ENCODE measurements around the gene ELP4. TPM values are rescaled to one million over a fixed set of nuclear protein-coding genes. Genes with fewer than 3 reads are reported as not detected.
"Not testable (repeated sequence)": the region's sequence is repeated elsewhere in the genome, so short reads cannot be mapped to it uniquely, and the experiment has no call there.

Gene ELP4
- polyA plus RNA-seq, 1 donor, result 26.4 TPM

DNA sequence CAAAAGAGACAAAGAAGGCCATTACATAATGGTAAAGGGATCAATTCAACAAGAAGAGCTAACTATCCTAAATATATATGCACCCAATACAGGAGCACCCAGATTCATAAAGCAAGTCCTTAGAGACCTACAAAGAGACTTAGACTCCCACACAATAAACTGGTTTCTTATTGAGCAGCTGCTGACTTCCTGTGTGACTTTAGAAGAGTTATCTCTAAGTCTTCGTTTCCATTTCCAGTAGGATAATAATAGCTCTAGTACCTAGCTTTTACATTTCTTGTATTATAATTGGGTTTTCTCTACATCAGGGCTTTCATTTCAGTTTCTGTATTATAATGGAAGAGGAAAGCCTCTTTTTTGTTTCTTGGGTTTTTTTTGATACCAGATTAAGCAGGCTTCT lies 187.5 kb downstream of the ELP4 start:
- DNase-seq, result not testable (repeated sequence)

DNA sequence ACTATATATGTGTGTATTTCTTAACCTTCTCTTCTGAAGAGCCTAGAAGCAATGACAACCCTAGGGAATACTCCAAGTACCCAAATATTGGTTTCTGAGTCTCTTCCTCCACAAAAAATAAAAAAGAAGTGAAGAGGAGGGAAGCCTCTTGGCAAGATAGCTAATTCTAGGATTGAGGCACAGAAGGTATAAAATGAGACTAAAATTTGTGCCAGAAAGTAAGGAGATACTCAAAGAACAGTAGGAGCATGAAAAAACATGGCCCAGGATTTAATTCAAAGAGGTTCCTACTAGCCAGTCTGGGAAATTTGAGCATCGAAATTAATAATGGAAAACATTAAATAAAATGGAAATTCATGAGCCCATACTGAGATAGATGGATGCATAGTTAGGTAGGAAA lies 189.5 kb downstream of the ELP4 start:
- no peak for DNase-seq

DNA sequence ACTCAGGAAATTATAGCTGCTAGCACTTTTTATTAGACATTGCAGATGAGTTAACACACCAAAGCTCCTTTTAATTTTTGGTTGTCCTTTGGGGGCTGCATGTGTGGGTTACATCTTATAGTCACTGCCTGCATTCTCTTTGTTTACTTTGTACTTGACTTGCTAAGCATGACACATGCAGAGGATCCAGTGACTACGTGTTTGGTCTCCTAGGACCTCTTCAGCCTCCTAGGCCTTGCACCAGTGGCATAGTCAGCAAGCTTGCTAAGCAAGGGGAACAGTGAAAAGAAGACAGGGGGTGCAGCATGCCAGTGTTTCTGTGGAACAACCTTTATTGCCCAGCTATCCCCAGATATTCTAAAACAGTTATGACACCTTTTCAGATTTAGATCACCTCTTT lies 193.4 kb downstream of the ELP4 start:
- no peak for DNase-seq

DNA sequence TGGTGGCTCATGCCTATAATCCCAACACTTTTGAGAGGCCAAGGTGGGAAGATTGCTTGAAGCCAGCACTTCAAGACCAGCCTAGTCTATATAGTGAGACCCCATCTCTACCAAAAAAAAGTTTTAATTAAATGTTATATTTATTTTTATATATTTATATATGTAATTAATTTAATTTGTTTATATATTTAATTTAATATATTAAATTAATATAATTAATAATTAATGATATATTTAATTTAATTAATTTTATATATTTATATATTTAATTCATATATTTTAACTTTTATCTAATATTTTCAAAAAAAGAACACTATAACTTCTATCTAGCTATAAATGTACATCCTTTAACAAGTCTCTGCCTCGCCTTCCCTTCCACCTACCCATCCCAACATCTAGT lies 196.8 kb downstream of the ELP4 start:
- DNase-seq, result no peak

DNA sequence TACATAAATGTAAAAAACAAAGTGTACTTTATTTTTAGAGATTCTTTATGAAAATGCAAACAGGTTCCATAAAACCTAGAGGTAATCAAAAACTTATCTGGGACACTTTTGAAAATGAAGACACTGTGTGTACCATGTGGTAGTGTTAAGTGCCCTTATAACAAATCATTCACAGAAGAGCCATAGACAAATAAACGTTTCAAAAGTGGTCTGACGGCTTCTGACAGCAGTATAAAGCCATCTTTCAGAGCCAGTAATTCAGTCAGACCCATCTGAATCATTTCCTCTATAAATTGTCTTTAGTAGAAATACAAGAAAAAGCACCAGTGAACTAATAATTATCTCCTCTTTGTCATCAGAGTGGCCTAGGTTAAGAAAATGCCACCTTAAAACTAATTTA lies 201.6 kb downstream of the ELP4 start:
- DNase-seq, result no peak

DNA sequence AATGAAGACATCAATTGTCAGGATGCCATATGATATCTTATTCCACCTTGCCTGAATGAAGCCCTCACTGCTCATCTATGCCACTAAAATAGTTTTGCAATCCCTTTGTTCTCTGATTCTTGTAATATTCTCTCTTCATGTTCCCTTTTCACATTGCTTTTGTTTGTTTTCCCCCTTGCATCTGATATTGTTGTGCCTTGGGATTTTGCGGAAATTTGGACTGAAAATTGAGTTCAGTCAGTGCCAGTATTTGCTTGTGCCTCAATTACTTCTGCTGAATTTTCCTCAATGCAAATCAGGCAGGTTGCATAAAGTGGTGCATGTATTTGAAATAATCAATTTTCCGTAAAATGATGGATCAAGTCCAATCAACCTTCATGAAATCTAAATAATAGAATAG lies 203.3 kb downstream of the ELP4 start:
- DNase-seq, result no peak

DNA sequence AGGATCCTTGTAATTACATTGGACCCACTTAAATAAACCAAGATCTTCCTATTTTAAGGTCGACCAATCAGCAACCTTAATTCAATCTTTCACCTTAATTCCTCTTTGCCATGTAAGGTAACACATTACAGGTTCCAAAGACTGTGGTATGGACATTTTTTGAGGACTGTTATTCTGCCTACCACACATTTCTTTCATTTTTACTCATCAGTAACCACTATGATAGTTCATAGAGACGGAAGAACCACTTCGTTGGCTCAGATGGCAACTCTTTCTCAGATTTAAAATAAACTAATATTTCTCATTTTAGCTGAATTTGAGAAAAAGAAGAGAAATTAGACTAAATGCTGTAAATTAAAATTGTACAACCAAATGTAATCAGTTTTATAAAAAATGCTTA lies 205.3 kb downstream of the ELP4 start:
- DNase-seq, result no peak

DNA sequence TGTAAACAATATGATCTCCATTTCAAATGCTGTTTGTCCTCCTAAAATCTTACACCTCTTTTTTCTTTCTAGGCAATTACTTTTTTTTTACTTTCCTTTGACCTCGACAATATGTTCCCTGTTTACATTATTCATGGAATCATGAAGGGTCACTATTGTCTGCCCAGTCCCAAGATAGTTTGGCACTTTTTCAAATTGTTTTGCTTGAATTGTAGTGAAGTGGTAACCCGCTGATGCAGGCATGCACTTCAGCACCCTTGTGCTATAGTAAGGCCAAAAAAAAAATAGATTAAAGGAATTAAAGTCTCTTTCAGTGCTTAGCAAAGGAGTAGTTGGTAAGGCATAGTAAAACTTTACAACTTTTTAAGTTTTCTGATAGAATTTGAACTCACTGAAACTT lies 210.7 kb downstream of the ELP4 start:
- no peak for DNase-seq

DNA sequence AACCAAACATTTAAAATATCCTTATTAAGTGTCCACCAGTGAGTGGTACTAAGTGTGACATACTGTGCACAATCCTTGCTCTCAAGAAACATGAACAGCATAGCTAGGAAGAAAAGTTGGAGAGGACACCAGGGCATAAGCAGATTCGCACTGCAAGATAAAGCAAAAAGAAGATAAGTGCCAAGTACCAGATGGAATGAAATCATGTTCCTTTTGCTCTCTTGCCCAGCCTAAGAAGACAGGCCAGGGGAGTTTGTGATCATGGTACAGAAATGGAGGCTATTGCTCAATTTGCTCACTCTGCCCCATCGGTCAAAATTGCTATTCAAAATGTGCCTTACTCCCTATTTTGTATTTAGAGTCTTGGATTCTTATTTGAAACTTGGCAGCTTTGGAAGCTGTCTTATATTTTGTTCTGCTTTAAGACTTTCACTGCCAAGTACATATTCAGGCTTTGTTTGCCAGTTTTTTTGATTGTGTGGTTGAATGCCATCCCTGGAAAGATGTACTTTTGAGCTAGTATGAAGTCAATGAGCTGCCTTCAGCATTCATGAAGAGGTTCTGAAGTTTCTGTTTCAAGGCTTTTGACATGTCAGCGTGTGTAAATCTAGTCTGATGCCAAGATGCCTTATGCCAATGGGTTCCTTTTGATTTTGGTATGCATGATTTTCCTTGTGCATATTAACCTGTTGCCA lies 211.3 kb downstream of the ELP4 start:
- DNase-seq, result no peak

DNA sequence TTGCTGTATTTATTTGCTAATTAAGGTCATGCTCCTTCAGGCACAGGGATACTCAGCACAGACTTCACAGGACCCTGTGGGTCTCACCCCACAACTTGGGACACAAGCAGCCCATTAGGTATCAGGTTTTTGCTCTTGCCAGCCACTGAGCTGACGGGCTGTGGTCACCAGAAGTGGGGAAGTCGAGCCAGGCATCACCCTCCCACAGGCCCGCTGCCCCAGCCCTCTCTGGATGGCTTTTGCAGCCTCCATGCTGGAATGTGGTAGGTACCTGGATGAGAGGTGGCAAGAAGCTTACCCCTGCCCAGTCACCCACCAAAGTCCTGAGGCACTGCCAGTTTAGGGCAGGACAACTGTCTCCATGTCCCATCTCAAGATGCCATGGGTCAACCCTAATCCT lies 213.2 kb downstream of the ELP4 start:
- no peak for DNase-seq

DNA sequence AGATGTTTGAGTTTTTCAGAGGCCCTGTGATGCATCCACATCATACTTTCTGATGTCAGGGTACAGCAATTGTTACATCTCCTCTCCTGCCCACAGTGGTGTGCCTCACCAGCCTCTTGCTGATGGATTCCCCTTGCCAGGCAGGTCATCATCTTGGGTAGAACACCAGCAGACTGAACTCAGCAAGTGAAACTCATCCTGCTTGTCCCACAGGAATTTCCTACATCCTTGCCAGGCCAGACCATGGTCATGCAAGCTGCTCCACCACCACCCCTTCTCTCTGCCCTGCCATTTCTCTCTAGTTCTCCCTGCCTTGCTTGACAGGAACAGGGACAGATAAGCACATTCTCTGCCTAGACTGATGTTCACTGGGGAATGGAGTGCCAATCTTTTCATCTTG lies 215.6 kb downstream of the ELP4 start:
- no peak for DNase-seq

DNA sequence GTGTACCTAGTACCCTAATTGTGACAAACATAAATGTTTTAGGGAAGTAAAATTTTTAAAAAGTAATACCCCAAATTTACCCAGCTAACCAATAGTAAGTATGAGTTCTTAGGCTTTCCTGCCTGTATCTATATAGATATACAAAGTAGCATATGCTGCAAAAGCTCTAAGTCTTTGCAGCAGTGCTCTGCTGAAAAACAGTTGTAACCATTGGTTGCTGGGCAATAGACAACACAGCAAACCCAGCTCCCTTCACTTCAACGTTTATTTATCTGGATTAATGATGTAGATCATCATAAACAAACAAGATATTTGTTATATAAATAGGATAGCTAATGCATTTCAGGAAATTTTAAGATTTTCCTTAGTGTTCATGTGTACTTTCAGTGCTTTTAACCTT lies 218.9 kb downstream of the ELP4 start:
- no peak for DNase-seq

DNA sequence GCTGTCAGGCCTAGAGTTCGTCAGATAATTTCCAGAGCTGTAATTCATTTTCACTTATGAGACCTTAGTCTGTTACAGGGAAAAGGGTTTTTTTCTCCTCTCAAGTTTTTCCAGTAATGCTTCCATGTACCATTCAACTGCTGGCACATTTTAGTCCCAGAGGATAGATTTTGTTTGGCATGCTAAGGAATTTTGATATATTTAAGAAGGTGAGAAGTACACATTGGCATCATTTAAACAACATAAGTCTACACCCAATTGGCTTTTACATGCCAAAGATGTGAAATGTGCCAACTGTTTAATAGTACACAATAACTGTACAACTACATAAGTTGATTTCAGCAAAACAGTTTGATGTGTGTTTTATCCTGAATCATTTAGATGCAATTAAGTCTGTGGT lies 230.6 kb downstream of the ELP4 start:
- DNase-seq, result no peak

DNA sequence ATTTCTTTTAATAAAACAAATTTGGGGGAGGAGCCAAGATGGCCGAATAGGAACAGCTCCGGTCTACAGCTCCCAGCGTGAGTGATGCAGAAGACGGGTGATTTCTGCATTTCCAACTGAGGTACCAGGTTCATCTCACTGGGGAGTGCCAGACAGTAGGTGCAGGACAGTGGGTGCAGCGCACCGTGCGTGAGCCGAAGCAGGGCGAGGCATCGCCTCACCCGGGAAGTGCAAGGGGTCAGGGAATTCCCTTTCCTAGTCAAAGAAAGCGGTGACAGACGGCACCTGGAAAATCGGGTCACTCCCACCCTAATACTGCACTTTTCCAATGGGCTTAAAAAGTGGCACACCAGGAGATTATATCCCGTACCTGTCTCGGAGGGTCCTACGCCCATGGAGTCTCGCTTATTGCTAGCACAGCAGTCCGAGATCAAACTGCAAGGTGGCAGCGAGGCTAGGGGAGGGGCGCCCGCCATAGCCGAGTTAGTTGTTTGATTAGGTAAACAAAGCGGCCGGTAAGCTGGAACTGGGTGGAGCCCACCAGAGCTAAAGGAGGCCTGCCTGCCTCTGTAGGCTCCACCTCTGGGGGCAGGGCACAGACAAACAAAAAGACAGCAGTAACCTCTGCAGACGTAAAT lies 231.3 kb downstream of the ELP4 start:
- DNase-seq, result not testable (repeated sequence)

DNA sequence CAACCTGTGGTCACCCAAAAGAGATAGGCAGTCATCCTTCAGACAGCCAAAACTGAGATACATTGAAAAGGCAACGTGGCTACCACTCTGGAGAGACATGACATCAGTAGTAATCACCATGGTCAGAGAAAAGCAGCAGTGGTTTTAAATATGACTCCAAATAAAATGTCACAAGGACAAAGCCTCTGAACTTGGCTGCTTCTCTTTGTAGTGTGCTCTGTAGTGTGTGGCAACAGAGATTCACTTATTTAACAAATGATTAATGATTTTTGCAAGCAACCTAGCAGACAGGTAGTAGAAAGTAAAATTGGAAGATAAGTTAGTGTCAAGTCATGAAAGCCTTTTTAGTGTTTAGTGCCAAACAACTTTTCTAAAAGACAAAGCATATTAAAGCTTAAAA lies 238.0 kb downstream of the ELP4 start:
- DNase-seq, result no peak

DNA sequence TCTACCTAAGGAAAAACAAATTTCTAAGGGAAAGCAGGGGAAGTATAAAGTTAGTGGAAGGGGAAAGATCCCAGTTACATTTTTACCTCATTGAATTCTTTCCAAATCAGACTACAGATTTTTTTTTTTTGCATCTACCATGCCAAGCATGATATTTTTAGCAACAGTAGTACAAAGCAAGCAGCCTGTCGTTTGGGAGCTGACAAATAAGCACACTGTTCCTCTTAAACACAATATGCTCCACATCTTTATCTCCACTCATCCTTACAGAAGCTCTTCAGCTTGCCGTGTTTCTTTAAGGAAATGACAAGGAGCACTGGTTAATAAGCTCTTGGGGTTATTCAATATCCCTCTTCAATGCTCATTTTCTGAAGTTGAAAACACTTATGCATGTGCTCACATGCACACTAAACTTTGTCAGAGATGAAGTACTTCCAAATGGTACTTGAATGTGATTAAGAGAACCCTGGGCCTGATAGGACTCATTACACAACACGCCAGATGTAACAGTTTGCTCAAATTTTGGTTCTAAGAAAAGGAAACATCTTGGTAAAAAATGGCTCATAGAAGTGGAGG lies 247.8 kb downstream of the ELP4 start:
- DNase-seq, result no peak

DNA sequence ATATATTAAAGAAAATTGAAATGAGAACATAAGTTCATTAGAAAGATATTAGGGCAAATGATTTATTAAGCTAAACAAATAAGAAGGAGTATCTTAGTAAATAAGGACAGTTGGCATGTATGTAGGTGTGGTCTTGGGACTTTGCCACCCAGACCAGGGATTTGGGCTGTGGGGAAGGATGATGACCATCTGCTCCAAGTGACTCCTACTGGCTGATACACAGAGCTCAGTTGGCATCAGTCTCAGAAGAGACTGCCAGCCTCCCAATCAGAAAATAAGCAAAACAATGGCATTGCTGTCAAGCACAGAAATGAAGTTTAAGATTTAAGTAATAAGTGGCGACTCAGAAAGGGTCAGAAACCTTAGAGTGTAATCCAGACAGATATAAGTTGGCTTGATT lies 252.1 kb downstream of the ELP4 start:
- DNase-seq, result no peak

DNA sequence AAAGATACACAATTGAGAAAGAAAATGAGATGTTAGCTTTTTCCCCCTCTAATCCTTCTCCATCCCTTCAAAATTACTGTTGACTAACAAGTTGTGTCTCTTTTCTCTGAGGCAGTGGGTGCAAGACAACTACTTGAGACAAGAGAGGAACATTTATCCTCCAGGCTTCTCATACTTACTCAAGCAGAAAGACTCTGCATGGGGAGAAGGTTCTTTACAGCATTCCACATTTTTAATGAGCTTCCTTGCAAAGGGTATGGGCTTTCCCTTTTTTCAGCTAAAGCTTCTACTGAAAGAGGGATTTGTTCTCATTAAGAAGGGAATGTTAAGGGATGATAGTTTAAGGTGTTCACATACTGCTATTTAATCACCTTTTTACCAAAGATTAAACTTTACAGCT lies 253.7 kb downstream of the ELP4 start:
- no peak for DNase-seq

DNA sequence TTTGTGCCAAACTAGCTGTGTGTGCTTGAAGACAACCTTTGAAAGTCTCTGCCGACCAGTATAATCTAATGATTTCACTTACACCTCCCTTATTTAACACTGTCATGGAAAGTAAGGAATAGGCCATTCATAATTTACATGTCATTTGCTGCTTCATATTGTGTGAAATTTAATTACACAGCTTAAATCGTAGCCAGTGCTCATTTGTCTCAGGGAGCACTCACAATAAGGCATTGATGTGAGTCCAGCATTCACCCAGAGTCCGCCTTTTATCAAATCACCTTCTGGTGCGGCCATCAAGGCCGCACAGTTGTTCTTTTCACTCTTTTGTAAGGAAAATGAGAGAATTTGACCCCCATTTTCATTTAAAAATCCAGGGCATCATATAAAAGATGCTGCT lies 254.7 kb downstream of the ELP4 start:
- no peak for DNase-seq

DNA sequence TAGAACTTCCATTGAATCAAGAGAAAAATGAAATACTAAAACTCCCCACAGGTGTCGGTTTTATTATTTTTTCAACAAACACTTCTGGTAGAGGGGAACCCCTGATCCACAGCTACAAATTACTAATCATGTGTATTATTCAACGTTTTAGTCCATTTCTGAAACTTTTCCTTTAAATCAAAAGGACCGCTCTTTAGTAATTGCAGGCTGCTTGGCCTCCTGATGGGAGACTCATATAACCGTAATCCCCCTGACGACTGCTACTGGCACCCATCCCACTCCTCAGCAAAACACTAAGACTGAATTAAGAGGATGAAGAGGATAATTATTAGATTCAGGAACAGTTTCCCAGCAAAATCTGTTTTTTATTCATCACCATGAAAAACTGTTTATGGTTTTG lies 255.2 kb downstream of the ELP4 start:
- no peak for DNase-seq

DNA sequence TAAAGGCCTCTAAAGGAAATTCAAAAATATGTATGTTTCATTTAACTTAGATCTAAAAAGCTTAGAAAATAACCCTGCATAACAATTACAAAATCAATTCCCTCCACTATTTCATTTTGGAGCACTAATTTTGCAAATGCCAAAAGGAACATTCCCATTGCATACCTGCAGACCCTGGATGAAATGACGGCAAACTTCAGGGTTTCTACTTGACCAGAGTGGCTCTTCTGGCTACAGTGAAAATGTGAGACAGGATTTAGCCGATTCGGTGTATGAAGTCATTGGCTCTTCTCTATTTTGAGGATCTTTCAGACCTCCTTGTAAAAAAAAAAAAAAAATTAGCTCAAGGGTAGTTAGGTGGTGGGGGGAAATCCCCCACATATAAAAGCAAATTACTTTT lies 257.5 kb downstream of the ELP4 start:
- no peak for DNase-seq

DNA sequence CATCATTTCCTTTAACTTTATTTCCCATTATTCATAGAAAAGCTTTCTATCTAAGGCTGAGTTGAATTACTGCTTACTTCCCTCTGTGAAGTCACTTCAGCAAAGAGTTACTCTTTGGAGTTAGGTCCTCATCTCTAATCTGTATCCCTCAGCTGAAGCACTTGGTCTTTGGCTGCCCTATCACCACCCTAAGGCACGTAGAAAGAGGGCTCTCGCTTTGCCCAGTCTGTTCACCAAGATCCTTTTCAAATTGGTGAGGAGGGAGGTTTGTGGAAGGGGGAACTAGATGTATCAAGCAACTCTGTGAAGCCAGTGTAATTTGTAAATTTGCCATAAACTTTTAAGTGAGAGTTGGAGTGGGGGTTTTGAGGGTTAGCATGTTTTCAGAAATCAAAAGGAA lies 258.1 kb downstream of the ELP4 start:
- DNase-seq, result no peak

DNA sequence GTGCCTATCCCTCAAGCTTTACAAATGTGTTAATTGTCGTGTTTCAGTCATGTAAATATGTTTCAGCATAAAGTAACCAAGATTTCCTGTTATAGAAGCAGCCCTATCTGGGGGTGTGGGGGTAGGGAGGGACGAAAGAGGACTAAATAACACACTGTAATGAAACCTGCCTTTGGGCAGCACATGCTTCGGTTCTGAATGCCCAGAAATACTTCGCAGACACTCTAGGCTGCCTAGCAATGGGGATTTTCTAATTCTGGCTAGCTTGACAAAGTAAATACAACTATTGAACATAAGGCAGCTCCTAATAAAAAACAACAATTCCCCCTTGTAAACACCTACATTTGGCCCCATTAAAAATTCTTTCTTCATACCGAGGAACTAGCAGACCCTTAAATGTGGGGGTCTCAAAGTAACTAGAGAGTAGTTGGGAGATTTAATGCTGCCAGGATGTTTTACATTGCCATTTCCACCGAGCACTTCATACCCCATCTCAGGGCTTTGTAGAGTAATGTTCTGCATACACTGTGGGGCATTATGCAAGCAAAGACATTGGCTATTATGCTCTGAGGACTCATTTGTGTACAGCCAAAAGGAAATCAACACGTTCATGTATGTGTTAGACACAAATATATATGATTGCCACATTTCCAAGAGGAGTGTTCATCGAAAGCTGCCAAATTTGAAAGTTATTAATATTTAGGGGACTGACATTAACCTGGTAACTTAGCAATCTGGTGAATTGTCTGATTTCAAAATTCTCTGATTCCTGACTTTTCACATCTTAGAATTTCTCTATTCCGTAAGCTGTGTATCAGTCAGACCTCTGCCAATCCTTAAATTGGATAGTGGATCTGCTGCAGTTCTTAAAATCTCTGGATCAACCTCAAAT lies 259.4 kb downstream of the ELP4 start:
- no peak for DNase-seq

Measured in left kidney (tissue), 2 donors.